Caki2 (cell line): ENCODE measurements around the gene OR2D3. TPM values are rescaled to one million over a fixed set of nuclear protein-coding genes. Genes with fewer than 3 reads are reported as not detected.
"Not testable (repeated sequence)": the region's sequence is repeated elsewhere in the genome, so short reads cannot be mapped to it uniquely, and the experiment has no call there.

Experiments
- DNase-seq: peaks from one replicate; pipeline ENCODE4 v3.0.0-alpha.2; 2015; ENCODE audit warnings: low read depth
- in situ Hi-C: cut with HindIII; loops from 2 replicates; pipeline ENCODE4 v1.10.0; 2016; ENCODE audit warnings: low sequenced_read_pairs, low pct_unique_long_range_greater_than_20kb, mixed read lengths
- total RNA-seq: library from RNA; depleted of rRNA; stranded (reverse); fragments of >200 nt; shearing (Covaris generic); gene quantifications from 2 replicates; pipeline ENCODE4 v1.2.3, GENCODE V29; 2014; ENCODE audit warnings: low replicate concordance; rRNA removed

OR2D3 gene
- total RNA-seq, 1 experiment from 2014 or later: not detected

GRCh38 chr11:6925636-6926207 lies 4.9 kb downstream of the OR2D3 start:
- in situ Hi-C loops: no loop called here

GRCh38 chr11:6926208-6927029 lies 5.6 kb downstream of the OR2D3 start, which contains the start of gene ZNF215:
Gene ZNF215 (plus strand): TSS chr11:6926426. CDS start chr11:6932273, 5,847 bp downstream.
- DNase-seq: peak; percentile 82
- in situ Hi-C loops: no loop called here

More at GRCh38 chr11:6925636-6926207, 4.9 kb downstream of the OR2D3 start:
- DNase-seq: peak; percentile 72

GRCh38 chr11:6927030-6927617 lies 6.3 kb downstream of the OR2D3 start:
- in situ Hi-C loops: no loop called here
- no peak for DNase-seq

- in situ Hi-C loops: no loop called here
Observed at GRCh38 chr11:6928916-6929315, 8.1 kb downstream of the OR2D3 start.

GRCh38 chr11:6931146-6931713 lies 10.4 kb downstream of the OR2D3 start:
- no peak for DNase-seq
- in situ Hi-C loops: no loop called here

More at GRCh38 chr11:6928916-6929315, 8.1 kb downstream of the OR2D3 start:
- no peak for DNase-seq

GRCh38 chr11:6932145-6932544 lies 11.3 kb downstream of the OR2D3 start:
- in situ Hi-C loops: no loop called here

GRCh38 chr11:6941970-6942369 lies 21.2 kb downstream of the OR2D3 start:
- no peak for DNase-seq

More at GRCh38 chr11:6932145-6932544, 11.3 kb downstream of the OR2D3 start:
- no peak for DNase-seq

GRCh38 chr11:6943131-6943530 lies 22.3 kb downstream of the OR2D3 start:
- in situ Hi-C loops: no loop called here
- no peak for DNase-seq

More at GRCh38 chr11:6941970-6942369, 21.2 kb downstream of the OR2D3 start:
- in situ Hi-C loops: no loop called here

GRCh38 chr11:6954248-6954647 lies 33.4 kb downstream of the OR2D3 start:
- in situ Hi-C loops, DNase-seq: not testable (repeated sequence)

GRCh38 chr11:6962141-6962540 lies 41.3 kb downstream of the OR2D3 start:
- in situ Hi-C loops: no loop called here
- DNase-seq: no peak

- in situ Hi-C loops: no loop called here
- DNase-seq: no peak
Observed at GRCh38 chr11:6962673-6963072, 41.9 kb downstream of the OR2D3 start.

- in situ Hi-C loops: no loop called here
Observed at GRCh38 chr11:6968816-6969215, 48.0 kb downstream of the OR2D3 start.

GRCh38 chr11:6969854-6970253 lies 49.1 kb downstream of the OR2D3 start:
- DNase-seq, in situ Hi-C loops: not testable (repeated sequence)

More at GRCh38 chr11:6968816-6969215, 48.0 kb downstream of the OR2D3 start:
- DNase-seq: no peak

Other genes starting within 250 kb of the OR2D3 start
- gene MRPL17, start 237.7 kb upstream of the OR2D3 start, total RNA-seq: 118 and 460 TPM in 2 replicates
- gene OR2AG2, start 149.0 kb upstream of the OR2D3 start, total RNA-seq: not detected in 2 replicates
- not detected in 2 replicates for gene OR2AG1, start 138.0 kb upstream of the OR2D3 start, total RNA-seq
- gene OR6A2, start 121.3 kb upstream of the OR2D3 start, total RNA-seq: not detected in 2 replicates
- gene OR10A5, start 75.3 kb upstream of the OR2D3 start, total RNA-seq: not detected in 2 replicates
- gene OR10A2, start 57.9 kb upstream of the OR2D3 start, total RNA-seq: not detected in 2 replicates
- gene OR10A4, start 44.4 kb upstream of the OR2D3 start, total RNA-seq: not detected in 2 replicates
- gene OR2D2, start 28.5 kb upstream of the OR2D3 start, total RNA-seq: not detected in 2 replicates
- gene ZNF215, start 5.4 kb downstream of the OR2D3 start, total RNA-seq: 1.5 and 6.3 TPM in 2 replicates
- gene ZNF214, start 99.3 kb downstream of the OR2D3 start, total RNA-seq: 2.0 and 27.9 TPM in 2 replicates
- not detected in 2 replicates for gene NLRP14, start 99.5 kb downstream of the OR2D3 start, total RNA-seq
- not detected in 2 replicates for gene RBMXL2, start 168.0 kb downstream of the OR2D3 start, total RNA-seq